Measurements from ENCODE around the gene DNMBP. TPM values are rescaled to one million over a fixed set of nuclear protein-coding genes. Genes with fewer than 3 reads are reported as not detected.
A peak's percentile ranks its signal among the peaks of the same experiment; 100 is the strongest.

DNMBP gene
- total and polyA plus RNA-seq, 2 experiments from 2014 or later, result 13.4 to 31.2 TPM

GRCh38 chr10:99844433-99844955, 165.3 kb downstream of the DNMBP start (continued):
- no peak for TF ChIP-seq ZNF462 (CRISPR knock-in tag; IDR thresholded peaks at IDR 0.05)

GRCh38 chr10:99843310-99843709, 166.4 kb downstream of the DNMBP start:
- DNase-seq (ENCODE audit: low spot score) (no peak), ATAC-seq (no peak)
- Histone ChIP-seq H3K27ac (ENCODE audit: low read depth) (no peak overlapping the region), H3K9me2 (ENCODE audit: insufficient read depth) (no peaks in the 10 kb centered on the region), H3K4me3 (no peak overlapping the region), H2AFZ (peak overlapping the region; percentile 91), H3K36me3 (ENCODE audit: insufficient read depth) (no peaks in the 10 kb centered on the region), H4K20me1 (replicated peaks; ENCODE audit: insufficient read depth) (no peaks in the 10 kb centered on the region), H3F3A (replicated peaks; ENCODE audit: low read depth) (no peaks in the 10 kb centered on the region), H3K4me1 (ENCODE audit: insufficient read depth) (peaks cover 9% of the 10 kb centered on the region), H3K27me3 (ENCODE audit: insufficient read depth) (no peaks in the 10 kb centered on the region), H3K4me2 (0 out of 2 replicates have a peak overlapping the region, but pooled peaks have one; percentile 49), H3K79me2 (replicated peaks; ENCODE audit: insufficient read depth) (no peaks in the 10 kb centered on the region)
- peaks cover 10% of the 10 kb centered on the region for H3K9me3 Mint-ChIP-seq
- H3K4me3 Mint-ChIP-seq, result no peak overlapping the region
- H3K27ac Mint-ChIP-seq, result no peak overlapping the region
- peaks cover 17% of the 10 kb centered on the region for H3K4me1 Mint-ChIP-seq
- peaks cover 10% of the 10 kb centered on the region for H3K27me3 Mint-ChIP-seq (ENCODE audit: insufficient read depth, low read depth, poor library complexity)
- peaks cover 8% of the 10 kb centered on the region for H3K36me3 Mint-ChIP-seq (ENCODE audit: low read depth)
- TF ChIP-seq ETS1 (IDR thresholded peaks at IDR 0.05) (no peak), CREB1 (CRISPR knock-in tag; IDR thresholded peaks at IDR 0.05; ENCODE audit: low read depth) (no peak), NANOG (IDR thresholded peaks at IDR 0.05; ENCODE audit: borderline replicate concordance) (no peak), CTCF (conservative IDR thresholded peaks at IDR 0.05; ENCODE audit: low read depth in 2 of 2) (no peak), EZH2phosphoT487 (IDR thresholded peaks at IDR 0.05; ENCODE audit: unreplicated experiment) (no peak), REST (IDR thresholded peaks at IDR 0.05; ENCODE audit: unreplicated experiment) (no peak), EZH2 (IDR thresholded peaks at IDR 0.05; ENCODE audit: low read depth, unreplicated experiment) (no peak), POLR2AphosphoS5 (IDR thresholded peaks at IDR 0.05; ENCODE audit: low read depth) (no peak), JUNB (IDR thresholded peaks at IDR 0.05; ENCODE audit: unreplicated experiment) (no peak), ZNF114 (CRISPR knock-in tag; IDR thresholded peaks at IDR 0.05) (no peak), STAT1 (IDR thresholded peaks at IDR 0.05; ENCODE audit: unreplicated experiment) (no peak), ZNF331 (CRISPR knock-in tag; IDR thresholded peaks at IDR 0.05; ENCODE audit: low read depth) (no peak)

Data from GM23338 (cell line).